Measurements from ENCODE around the gene AKAP12. TPM values are rescaled to one million over a fixed set of nuclear protein-coding genes. Genes with fewer than 3 reads are reported as not detected.
A peak's percentile ranks its signal among the peaks of the same experiment; 100 is the strongest.

AKAP12 gene
- total RNA-seq, 1 donor from 2014 or later: 736 TPM

DNA sequence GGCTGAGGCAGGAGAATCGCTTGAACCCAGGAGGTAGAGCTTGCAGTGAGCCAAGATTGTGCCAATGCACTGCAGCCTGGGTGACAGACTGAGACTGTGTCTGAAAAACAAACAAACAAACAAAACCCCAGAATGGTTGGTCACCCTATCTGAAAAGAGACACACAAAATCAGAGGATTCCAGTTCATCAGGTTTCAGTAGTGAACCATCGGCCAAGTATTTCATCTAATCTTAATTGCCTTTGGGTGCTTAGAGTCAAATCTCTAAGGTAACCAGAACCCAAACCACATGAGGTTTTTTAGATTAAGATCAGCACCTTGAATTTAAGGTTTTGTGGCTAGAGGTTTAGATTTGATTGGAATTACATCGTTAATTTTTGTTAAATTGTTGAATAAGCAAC, 159.9 kb downstream of the AKAP12 start:
- DNase-seq (ENCODE audit: low spot score in 2 of 2, unreplicated experiment in 2 of 2): no peak
- TF ChIP-seq, protein P1, sequence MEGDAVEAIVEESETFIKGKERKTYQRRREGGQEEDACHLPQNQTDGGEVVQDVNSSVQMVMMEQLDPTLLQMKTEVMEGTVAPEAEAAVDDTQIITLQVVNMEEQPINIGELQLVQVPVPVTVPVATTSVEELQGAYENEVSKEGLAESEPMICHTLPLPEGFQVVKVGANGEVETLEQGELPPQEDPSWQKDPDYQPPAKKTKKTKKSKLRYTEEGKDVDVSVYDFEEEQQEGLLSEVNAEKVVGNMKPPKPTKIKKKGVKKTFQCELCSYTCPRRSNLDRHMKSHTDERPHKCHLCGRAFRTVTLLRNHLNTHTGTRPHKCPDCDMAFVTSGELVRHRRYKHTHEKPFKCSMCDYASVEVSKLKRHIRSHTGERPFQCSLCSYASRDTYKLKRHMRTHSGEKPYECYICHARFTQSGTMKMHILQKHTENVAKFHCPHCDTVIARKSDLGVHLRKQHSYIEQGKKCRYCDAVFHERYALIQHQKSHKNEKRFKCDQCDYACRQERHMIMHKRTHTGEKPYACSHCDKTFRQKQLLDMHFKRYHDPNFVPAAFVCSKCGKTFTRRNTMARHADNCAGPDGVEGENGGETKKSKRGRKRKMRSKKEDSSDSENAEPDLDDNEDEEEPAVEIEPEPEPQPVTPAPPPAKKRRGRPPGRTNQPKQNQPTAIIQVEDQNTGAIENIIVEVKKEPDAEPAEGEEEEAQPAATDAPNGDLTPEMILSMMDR (IDR thresholded peaks at IDR 0.05; ENCODE audit: unreplicated experiment): no peak
- peaks cover 17% of the 10 kb centered on the region for H3K4me1 Mint-ChIP-seq
- no peak overlapping the region for H3K27ac Mint-ChIP-seq
- no peak overlapping the region for H3K4me3 Mint-ChIP-seq
- H3K9me3 Mint-ChIP-seq: no peaks in the 10 kb centered on the region
- no peaks in the 10 kb centered on the region for H3K27me3 Mint-ChIP-seq (ENCODE audit: low read depth)
- peaks cover 25% of the 10 kb centered on the region for H3K36me3 Mint-ChIP-seq

DNA sequence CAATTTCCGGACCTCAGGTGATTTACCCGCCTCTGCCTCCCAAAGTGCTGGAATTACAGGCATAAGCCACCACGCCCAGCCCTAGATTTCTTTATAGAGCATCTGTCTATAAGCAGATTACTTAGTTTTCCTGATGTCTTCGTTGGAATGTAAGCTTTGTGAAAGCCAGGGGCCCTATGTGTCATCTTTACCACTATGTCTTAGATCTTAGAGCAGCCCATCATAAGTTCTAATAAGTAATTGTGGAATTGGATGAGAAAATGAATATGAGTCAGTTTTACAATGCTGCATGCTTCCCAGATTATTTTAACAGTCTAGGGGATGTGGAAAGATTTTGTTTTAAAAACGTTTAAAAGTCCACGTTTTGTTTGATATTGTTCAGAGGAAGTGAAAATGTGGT, 160.7 kb downstream of the AKAP12 start:
- no peak for DNase-seq (ENCODE audit: low spot score in 2 of 2, unreplicated experiment in 2 of 2)
- Mint-ChIP-seq H3K9me3 (no peaks in the 10 kb centered on the region), H3K4me3 (no peak overlapping the region), H3K27ac (peak overlapping the region; percentile 21), H3K27me3 (ENCODE audit: low read depth) (no peaks in the 10 kb centered on the region), H3K4me1 (peaks cover 12% of the 10 kb centered on the region), H3K36me3 (peaks cover 25% of the 10 kb centered on the region)
- TF ChIP-seq, protein P1 (IDR thresholded peaks at IDR 0.05; ENCODE audit: unreplicated experiment): no peak

DNA sequence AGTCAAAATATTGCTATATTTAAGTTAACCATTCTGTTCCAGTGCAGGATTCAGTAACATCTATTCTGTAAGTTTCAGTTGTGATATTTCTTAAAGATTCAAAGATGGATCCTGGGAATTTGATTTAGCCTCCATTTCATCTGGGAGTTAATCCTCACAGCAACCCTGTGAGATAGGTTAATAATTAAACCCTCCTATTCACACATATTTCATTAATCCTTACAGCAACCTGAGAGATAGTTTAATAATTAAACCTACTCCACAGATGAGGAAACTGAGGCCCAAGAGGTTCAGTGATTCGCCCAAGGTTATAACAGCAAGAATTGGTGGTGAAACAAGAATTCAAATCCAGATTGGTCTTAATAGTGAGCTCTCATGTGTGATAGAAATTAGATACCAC, 162.5 kb downstream of the AKAP12 start:
- TF ChIP-seq, protein P1 (IDR thresholded peaks at IDR 0.05; ENCODE audit: unreplicated experiment): no peak
- no peak overlapping the region for H3K27ac Mint-ChIP-seq
- no peak overlapping the region for H3K4me3 Mint-ChIP-seq
- no peak for DNase-seq (ENCODE audit: low spot score in 2 of 2, unreplicated experiment in 2 of 2)
- H3K9me3 Mint-ChIP-seq: no peaks in the 10 kb centered on the region
- peaks cover 24% of the 10 kb centered on the region for H3K36me3 Mint-ChIP-seq
- H3K4me1 Mint-ChIP-seq: peaks cover 5% of the 10 kb centered on the region
- H3K27me3 Mint-ChIP-seq (ENCODE audit: low read depth): no peaks in the 10 kb centered on the region

DNA sequence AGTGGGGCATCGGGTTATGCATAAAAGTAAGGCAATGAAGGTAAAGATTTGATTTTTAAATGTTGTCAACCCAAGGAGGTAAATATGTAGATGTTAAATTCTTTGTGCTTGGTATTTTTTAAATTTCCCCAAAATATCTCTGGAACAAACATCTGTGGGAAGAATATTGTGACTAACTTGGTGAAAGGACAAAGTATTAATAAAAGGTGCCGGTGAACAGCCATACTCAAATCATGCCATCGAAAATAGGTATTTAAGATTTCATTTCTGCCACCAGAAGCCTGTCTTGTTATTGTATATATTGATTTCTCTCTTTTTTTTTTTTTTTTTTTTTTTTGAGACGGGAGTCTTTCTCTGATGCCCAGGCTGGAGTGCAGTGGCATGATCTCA, 164.1 kb downstream of the AKAP12 start:
- TF ChIP-seq, protein P1 (IDR thresholded peaks at IDR 0.05; ENCODE audit: unreplicated experiment): no peak
- Mint-ChIP-seq H3K4me3 (no peak overlapping the region), H3K27ac (peak overlapping the region; percentile 23), H3K4me1 (peaks cover 5% of the 10 kb centered on the region), H3K36me3 (peaks cover 29% of the 10 kb centered on the region), H3K27me3 (ENCODE audit: low read depth) (no peaks in the 10 kb centered on the region), H3K9me3 (no peaks in the 10 kb centered on the region)
- DNase-seq (ENCODE audit: low spot score in 2 of 2, unreplicated experiment in 2 of 2): no peak

Other genes starting within 250 kb of the AKAP12 start
- gene ZBTB2, start 151.6 kb downstream of the AKAP12 start, total RNA-seq: 15.2 to 16.1 TPM (median 15.8 TPM) in 3 replicates
- gene RMND1, start 212.2 kb downstream of the AKAP12 start, total RNA-seq: 22.7 to 24.5 TPM (median 23.4 TPM) in 3 replicates